Stimulated activated CD4-positive, alpha-beta T cell treated with anti-CD3 and anti-CD28 coated beads, Interleukin-15, amount 100 ng/mL, for 24 hours (primary cell): Measurements from ENCODE around the gene BDH2.

Experiments used
- DNase-seq: peaks from one replicate; pipeline ENCODE4 v3.0.0-alpha.2; 2020

BDH2 gene

DNA sequence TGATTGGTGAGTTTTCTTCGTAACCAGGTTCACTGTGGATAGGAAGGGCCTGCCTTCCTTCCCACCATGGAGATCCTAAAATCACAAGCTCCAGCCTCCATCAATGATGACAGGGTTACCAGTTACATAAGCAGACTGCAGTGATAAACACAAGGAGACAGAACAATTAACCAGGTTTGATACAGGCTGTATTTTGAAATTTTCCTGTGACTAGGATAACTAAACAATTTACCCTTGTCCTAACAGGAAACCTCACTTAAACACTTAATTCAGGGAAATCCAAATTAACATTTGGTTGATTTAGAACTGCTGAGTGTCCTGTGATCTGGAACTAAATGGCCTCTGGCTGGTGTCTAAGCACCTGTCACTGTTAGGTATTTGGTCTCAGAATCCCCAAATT, 20.0 kb downstream of the BDH2 start:
- DNase-seq, result no peak

DNA sequence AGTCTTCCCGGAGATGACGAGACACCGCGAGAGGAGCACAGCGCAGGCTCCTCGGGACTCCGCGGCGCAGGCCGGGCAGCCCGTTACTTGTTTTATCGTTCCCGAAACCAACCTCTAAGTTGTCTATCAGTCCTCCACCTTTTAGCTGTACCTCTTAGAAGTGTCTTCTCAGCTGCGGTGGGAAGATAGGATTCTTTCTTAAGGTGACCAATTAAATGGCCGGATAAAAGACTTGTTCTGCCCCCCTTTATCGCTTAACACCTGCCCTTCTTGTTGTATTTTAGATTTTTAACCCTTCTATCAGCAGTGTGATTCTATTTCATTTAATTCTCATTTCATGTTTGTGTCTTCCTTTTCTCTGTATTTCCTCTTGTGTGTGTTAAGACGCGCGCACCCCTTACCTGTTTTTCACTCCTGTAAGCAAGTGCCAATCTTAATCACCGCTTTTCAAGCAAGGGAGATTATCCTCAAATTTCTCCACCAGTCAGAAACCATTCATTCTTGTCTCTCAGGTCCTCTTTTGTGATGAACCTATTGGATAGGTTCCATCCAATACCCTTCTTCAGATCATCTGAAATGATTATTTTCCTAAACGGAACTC, 22.8 kb downstream of the BDH2 start, which contains the start of gene SLC9B2:
Gene SLC9B2, minus strand, starts transcription at position 15 of the 601 bp plus-strand sequence. CDS start 9,211 bp downstream, outside the sequence.
- peak; percentile 26 for DNase-seq

DNA sequence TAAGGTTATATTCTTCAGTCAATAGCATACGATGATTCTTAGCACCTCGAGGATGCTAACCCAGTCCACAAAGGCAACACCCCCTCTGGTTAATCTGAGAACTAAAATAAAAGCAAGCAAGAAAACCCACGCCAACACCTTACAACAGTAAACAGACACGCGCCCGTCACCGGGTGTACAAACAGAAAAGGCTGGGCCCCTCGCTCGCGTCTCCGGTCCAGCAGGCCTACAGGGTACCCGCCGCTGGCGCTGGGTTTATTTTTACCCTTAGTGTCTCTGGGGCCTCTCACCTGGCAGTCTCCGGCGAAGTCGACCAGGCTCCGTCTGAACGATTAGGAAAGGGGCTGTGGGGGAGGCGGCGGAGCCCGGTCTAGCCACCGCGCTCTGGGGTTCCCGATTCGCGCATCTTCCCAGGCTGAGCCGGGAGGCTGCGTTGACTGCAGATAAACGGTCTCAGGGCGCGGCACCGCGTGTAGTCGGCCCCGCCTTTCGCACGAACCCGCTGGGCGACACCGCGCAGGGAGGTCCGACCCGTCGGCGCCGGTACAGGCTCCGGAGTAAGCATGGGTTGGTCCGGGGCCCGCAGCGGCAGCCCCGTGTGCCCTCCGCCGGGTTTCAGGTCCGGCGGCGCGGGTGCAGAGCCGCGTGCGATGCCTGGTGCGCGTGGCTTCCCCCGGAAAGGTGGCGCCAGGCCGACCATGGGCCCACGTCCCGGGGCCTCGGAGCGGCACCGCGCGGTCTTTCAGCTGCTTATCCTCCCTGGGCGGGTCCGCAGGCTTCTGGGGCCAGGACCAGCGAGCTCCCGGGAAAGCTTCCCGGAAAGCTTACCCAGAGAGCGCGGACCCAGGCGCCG, 23.5 kb downstream of the BDH2 start:
- DNase-seq, result peak; percentile 74

DNA sequence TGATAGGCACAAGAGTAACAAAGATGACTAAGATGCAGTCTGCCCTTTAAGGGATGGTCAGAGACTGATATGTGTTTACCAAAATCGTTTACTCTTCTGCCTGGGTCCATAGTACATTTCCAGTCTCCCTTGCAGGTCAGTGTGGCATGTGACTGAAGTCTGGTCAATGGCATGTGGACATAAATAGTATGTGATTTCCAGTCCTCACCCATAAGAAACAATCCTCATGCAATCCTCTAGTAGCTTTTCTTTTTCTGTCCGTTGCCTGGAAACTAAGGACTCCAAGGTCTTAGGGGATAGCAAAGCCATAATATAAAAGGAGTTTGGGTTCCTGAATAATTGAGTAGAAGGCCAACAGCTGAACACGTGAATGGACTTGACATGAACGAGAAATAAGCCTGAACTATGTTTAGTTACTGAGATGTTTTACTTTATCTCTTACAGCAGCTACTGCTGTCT, 24.2 kb downstream of the BDH2 start:
- no peak for DNase-seq

DNA sequence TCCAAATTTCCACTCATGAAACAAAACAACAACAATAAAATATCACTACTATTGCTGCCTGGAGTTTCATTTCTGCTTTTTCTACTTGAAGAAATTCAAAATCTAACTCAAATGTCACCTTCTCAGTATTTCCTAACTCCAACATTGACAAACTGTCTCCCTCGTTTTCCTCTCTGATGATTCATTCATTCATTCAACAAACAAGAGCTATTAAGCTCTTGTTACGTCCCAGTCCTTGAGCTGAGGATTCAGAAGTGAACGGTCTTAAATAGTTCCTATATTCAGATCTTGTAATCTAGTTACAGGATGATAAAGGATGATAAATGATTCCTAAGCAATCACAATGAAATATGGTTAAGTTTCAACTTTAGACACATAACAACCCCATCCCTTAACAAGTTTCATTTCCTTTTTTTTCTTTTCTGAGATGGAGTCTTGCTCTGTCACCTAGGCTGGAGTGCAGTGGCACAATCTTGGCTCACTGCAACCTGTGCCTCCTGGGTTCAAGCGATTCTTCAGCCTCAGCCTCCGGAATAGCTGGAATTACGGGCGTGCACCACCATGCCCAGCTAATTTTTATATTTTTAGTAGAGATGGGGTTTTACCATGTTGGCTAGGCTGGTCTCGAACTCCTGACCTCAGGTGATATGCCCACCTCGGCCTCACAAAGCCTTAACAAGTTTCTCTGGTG, 24.7 kb downstream of the BDH2 start:
- no peak for DNase-seq

DNA sequence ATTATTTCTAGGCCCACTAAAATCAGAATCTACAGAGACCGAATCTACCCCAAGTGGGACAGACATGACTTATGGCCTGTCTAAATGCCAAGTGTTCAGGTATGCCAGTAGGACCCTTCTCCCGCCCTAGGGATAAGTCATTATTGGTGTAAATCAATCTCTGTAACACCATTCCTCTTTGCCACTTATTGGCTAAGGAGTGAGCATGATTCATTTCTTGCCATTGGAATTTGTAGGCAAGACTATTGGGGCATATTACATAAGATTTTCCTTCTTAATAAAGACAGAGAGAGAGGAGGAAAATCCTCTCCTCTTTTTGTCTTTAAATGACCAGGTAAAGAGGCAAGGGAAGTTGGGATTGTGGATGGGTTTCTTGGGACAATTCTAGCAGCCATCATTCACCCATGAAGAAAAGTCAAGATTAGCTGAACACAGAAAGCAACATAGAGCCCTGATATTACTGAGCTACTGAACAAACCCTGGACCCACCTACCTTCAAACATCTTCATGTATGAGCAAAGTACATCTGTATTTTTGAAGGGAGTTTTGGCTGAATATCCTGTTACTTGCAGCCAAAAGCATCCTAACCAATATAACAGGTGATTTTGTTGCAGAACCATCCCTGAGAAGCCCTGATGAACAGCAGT, 25.7 kb downstream of the BDH2 start:
- no peak for DNase-seq

DNA sequence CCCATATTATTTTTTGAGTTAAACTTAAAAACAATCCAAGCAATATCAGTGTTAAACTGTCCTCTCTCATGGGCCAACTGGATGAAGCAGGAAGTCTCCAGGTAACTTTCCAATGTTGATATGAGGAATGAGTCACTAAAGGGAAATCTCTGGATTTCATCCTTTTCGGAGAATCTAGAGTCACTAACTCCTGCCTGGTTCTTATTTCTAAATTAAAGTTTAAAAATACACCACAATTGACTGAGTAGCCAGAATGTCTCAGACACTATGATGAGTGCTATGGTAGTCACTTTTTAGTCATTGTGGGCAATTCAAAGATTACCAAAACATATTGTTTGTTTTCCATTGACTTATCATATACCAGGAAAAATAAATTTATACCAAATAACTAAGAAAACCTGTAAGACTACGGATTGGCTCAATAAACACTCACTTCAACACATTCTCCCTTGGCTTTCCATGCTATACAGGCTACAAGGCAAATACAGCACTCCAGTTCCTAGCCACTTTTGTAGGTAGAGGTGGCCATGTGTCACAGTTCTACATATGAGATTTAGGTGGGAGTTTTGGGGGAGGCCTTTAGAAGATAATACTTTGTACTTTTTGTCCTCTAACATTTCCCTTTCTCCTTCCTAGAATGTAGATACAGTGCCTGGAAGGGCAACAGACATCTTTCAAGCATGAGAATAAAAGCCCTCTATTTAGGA, 31.6 kb downstream of the BDH2 start:
- DNase-seq, result no peak

DNA sequence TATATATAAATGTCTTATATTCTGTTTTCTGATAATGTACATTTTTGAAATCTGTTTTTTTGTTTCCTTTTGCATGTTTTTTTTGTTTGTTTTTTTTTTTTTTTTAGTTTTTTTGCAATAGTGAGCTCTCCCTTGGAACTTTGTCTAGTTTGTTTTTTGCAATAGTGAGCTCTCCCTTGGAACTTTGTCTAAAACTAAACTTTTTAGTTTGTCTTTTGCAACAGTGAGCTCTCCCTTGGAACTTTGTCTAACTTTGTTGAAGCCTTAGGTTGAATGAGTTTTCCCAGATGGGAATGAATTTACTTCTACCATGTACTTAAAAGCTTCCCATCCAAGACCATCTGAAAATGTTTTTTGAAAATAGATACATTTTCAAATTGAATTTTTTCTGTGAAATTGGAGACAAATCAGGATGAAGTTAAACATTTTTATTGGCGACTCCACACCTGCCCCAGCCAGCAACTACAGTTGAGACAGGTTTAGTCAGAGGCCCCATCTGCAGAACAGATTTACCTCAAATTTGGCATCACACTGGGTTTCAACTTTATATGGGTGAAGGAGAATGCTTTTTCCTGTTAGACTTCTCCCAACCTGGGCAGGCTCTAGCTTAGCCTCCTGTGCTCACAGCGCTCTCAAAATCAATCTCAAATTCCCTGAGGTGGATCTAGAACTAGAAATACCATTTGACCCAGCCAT, 39.0 kb downstream of the BDH2 start:
- DNase-seq, result no peak

DNA sequence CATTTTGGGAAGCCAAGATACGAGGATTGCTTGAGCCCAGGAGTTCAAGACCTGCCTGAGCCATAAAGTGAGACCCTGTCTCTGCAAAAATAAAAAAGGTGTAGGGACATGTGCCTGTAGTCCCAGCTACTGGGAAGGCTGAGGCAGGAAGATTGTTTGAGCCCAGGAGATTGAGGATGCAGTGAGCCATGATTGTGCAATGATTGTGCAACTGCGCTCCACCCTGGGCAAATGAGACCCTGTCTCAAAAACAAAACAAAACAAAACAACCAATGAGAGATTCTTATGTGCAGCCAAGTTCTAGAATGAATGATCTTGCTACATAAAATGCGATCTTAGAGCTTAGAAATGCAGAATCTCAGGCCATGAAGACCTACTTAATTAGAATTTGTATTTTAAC, 45.6 kb downstream of the BDH2 start:
- no peak for DNase-seq

DNA sequence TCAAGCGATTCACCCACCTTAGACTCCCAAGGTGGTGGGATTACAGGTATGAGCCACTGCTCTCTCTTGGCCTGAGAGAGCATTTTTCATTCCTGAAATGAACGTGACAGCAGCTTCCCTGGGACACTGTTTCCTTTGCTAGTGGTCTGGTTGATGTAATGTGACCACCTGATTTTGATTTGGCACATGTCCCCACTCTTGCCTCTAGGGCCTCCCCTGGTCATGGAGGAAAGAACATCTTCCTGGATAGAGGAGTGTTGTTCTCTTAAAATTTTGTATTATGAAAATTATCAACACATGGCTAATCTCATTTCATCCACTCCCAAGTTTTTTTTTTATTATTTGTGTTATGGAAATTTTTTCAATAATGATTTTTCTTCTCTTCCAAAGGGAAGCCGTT, 46.9 kb downstream of the BDH2 start:
- no peak for DNase-seq

DNA sequence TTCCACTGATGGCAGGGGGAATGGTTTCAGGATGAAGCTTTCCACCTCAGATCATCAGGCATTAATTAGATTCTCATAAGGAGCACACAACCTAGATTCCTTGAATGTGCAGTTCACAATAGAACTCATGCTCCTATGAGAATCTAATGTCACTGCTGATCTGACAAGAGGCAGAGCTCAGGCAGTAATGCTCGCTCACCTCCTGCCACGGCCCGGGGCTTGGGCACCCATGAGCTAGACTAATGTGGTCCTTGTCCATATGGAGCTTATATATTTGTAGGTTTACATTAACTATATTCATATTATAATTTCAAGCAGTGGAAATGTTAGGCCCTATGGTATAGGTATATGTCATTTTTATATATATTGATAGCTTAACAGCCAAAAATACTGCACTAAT, 47.5 kb downstream of the BDH2 start:
- no peak for DNase-seq

DNA sequence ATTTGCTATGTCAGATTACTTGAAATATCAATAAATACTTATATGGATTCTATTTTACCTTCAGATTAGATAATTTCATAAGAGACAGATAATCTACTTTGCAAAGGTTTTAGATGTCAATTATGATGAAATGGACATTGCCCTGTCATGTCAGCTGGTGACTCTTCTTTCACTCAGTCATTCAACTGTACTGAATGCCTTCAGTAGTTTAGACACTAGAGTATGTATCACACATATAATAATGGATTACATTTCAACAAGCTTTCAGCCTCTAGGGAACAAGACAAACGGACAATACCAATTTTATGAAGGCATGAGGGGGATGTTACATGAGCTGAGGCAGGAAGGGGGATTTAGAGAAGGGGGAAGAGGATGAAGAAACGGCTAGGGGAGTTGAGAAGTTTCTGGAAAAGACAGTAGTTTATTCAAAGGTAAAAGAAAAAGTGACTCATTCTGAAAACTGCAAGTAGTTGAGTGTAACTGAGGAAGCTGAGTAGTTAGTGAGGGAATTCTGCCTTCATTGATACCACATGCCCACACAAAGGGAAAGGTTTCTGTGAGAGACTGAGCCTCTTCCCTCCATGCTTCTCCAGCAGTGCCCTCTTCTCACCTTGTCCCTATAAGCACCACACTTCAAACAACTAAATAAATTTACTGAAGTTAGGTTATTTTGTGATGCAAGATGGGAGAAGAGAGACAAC, 48.7 kb downstream of the BDH2 start:
- DNase-seq, result no peak

DNA sequence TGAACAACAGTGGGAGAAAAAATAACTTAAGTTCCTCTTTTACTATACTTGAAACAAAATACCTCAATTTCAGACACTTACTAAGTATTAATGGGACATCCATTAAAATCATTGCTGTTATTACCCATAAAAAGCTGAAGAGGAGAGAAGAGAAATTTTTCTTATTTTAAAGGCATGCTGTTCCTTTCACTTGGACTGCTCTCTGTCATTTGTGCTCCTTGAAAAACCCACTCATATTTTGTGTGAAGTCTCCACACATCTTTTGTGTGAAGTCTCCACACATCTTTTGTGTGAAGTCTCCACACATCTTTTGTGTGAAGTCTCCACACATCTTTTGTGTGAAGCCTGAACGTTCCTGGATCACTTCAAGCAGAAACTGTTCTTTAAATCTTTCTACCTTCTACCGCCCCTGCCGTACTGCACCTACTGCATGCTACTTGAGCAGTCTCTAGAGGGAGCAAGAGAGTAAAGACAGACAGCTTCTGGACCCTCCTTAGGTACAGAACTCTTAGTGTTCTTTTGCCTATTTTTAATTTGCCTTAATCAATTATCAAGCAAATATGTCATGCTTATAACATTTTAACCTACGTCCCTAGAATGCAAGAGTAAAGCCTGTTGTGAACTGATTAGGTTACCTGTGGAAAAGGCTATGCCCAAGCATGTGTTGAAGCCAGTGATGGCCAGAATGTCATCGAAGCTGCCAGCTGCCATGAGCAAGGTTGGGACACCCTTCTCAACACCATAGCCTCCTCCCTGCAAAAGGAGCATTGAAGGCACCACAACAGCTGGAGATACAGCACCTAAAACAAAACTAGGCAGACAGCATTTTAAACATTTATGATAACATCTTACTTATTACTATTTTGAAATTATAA, 53.0 kb downstream of the BDH2 start:
- DNase-seq, result peak; percentile 32

DNA sequence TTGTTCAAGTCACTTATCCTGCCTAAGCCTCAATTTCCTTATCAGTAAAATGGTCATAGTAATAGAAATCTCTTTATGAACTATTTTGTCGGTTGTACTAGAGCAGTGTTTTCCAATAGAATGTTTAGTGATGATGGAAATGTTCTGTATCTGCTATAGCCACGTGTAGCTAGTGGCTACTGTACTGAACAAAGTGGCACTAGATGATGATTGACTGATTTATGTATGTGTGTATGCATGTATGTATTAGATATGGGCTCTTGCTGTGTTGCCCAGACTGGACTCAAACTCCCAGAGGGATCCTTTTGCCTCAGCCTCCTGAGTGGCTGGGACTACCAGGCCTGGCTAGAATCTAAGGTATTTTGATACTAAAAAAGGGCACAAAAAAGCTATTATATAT, 55.5 kb downstream of the BDH2 start:
- DNase-seq, result no peak

DNA sequence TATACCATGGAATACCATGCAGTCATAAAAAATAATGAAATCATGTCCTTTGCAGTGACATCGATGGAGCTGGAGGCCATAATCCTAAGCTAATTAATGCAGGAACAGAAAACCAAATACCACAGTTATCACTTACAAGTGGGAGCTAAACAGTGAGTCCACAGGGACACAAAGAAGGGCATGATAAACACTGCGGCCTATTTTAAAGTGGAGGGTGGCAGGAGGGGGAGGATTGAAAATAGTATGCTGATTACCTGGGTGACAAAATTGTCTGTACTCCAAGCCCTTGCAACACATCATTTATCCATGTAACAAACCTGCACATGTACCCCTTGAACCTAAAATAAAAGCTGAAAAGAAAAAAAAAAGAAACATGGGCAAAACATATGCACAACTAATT, 63.5 kb downstream of the BDH2 start:
- no peak for DNase-seq

DNA sequence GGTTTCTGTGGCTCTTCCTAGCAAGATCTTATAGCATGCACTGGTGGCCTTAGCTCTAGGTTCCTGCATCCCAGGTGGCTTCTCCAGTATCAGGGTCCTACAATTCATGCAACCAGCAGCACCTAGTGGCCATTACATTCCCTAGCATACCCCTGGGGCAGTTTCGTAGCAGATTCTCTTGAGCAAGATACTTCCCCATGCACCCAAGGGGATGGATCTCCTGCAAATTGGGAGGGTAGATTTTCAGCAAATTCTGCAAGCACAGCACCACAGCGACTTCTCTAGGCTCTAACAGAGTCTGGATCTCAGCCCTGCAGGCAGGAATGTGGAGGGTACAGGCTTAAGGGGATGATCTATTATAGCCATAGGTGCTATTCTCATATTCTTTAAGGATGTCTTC, 67.1 kb downstream of the BDH2 start:
- DNase-seq, result no peak

DNA sequence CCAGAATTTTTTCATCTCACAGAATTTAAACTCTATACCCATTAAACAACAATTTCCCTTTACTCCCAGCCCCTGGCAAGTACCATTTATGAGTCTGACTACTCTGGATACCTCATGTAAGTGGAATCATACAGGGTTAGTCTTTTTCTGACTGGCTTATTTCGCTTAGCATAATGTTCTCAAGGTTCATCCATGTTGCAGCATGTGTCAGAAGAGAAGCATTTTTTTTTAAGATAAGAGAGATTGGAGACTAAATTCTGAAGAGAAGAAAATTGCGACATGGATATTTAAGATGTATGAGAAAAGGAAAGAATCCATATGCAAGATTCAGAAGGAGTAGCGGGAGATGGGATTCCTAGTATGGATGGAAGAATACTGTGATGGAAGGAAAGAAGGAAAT, 68.8 kb downstream of the BDH2 start:
- no peak for DNase-seq

DNA sequence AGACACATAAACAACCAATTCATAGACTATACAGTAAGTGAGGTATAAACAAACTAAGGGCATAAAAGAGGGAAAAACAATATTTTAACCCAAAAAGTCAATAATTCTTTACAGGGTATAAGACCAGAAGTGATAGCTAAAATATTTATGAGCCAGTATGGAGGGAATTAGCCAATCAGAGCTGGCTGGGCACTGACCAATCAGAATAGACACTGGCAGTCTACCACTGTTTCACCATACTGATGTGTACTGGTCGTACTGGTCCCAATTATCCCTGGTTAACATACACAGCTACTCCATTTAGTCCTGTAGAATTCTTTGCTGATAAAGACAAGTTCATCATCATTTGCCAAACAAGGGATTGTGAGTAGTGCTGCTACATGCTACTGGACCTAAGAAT, 70.3 kb downstream of the BDH2 start:
- no peak for DNase-seq
